ENCODE data around the gene TMEM132D. TPM values are rescaled to one million over a fixed set of nuclear protein-coding genes. Genes with fewer than 3 reads are reported as not detected.

The TMEM132D gene
- total RNA-seq, 1 donor from 2014 or later, result not detected

DNA sequence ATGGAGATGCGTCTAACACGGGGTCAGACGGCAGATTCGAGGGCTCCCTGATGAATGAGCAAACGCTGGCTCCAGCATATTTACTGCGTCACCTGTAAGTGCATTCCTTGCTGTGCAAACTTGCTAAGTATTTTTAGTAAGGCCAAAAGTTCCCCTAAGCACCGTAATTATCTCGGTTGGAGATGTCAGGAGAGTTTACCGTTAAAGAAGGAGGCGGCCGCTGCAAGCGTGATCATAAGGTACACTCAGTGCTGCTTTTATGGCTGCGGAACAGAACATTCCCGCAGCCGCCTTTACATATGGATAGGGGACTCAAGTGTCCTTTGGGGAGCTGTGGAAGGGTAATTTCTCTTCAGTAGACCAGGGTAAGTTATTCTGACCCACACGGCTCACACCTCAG, 875.0 kb downstream of the TMEM132D start:
- H3K4me1 ChIP-seq, result no peaks in the 10 kb centered on the region
- H3K9me3 ChIP-seq, result no peaks in the 10 kb centered on the region
- no peaks in the 10 kb centered on the region for H3K36me3 ChIP-seq
- intact Hi-C loops (cut with DNase I), result no loop called here
- TF ChIP-seq POLR2AphosphoS5 (IDR thresholded peaks at IDR 0.05; ENCODE audit: insufficient read depth in 1 of 2, low read depth in 1 of 2) (no peak), POLR2A (IDR thresholded peaks at IDR 0.05) (no peak)
- H3K27me3 ChIP-seq, result no peaks in the 10 kb centered on the region
- no peak for DNase-seq (ENCODE audit: extremely low spot score in 2 of 2)
- H3K27ac ChIP-seq, result no peak overlapping the region
- H3K4me3 ChIP-seq, result no peak overlapping the region

DNA sequence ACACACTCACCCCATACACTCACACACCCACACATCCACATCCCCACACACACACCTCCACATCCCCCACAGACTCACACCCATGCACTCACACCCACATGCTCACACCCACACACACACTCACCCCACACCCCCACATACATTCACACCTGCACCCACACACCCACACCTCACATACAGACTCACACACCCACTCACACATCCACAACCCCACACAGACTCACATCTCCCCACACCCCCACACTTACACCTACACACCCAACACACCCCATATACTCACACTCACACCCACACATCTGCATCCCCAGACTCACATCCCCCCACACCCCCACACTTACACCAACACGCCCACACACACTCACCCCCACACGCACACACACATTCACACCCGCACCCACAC, 878.8 kb downstream of the TMEM132D start:
- Histone ChIP-seq H3K9me3 (no peaks in the 10 kb centered on the region), H3K4me3 (no peak overlapping the region), H3K36me3 (no peaks in the 10 kb centered on the region), H3K4me1 (no peaks in the 10 kb centered on the region), H3K27ac (no peak overlapping the region), H3K27me3 (no peaks in the 10 kb centered on the region)
- TF ChIP-seq POLR2AphosphoS5 (IDR thresholded peaks at IDR 0.05; ENCODE audit: insufficient read depth in 1 of 2, low read depth in 1 of 2) (no peak), POLR2A (IDR thresholded peaks at IDR 0.05) (no peak)
- TF ChIP-seq, protein P1, sequence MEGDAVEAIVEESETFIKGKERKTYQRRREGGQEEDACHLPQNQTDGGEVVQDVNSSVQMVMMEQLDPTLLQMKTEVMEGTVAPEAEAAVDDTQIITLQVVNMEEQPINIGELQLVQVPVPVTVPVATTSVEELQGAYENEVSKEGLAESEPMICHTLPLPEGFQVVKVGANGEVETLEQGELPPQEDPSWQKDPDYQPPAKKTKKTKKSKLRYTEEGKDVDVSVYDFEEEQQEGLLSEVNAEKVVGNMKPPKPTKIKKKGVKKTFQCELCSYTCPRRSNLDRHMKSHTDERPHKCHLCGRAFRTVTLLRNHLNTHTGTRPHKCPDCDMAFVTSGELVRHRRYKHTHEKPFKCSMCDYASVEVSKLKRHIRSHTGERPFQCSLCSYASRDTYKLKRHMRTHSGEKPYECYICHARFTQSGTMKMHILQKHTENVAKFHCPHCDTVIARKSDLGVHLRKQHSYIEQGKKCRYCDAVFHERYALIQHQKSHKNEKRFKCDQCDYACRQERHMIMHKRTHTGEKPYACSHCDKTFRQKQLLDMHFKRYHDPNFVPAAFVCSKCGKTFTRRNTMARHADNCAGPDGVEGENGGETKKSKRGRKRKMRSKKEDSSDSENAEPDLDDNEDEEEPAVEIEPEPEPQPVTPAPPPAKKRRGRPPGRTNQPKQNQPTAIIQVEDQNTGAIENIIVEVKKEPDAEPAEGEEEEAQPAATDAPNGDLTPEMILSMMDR (IDR thresholded peaks at IDR 0.05), result no peak
- DNase-seq (ENCODE audit: extremely low spot score in 2 of 2), result no peak
- intact Hi-C loops (cut with DNase I), result no loop called here

Small RNAs within 50 kb of the gene (small RNA-seq; reads per million reads assigned to genes)
- gene RF02271, result not detected

Data from vagina (tissue), 2 donors.